ENCODE results near the gene NELFB.

The NELFB gene

DNA sequence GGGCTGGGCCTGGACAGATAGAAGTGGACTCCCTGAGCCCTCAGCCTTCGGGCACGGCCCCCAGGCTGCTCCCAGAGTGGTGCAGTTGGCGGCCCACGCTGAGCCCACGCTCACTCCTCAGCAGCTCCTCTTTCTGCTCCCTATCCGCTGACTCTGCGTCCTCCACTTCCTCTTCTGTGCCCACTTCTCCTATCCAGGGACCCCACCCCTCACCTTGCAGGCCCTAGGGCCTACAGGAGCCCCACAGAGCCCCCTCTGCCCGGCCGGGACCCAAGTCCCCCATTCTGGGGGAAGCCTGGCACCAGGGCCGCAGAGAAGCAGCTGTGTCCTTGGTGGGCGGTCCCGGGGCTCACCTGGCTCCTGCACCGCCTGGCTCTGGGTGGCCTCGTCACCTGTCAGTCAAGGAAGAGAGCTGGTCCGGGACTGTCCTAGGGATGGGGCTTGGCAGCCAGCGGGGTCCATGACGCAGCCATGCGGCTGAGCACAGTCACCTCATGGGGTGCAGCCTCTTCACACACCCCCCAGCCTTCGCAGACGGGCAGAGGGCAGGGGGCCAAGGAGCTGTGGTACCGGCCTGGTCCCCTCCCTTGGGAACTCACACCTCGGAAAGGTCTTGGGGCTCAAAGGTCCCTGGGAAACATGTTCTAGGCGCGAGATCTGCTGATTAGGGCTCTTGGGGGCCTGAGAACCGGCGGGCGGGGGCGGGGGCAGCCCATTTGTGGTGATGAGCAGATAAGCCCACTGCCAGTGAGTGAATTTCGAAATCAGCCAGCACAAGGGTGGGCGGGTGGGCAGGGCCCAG lies 52.3 kb downstream of the NELFB start:
- no peak overlapping the region for H3K4me3 ChIP-seq (ENCODE audit: low read depth, low read length)
- DNase-seq (ENCODE audit: low read depth, low spot score): no peak
- TF ChIP-seq, protein P1, sequence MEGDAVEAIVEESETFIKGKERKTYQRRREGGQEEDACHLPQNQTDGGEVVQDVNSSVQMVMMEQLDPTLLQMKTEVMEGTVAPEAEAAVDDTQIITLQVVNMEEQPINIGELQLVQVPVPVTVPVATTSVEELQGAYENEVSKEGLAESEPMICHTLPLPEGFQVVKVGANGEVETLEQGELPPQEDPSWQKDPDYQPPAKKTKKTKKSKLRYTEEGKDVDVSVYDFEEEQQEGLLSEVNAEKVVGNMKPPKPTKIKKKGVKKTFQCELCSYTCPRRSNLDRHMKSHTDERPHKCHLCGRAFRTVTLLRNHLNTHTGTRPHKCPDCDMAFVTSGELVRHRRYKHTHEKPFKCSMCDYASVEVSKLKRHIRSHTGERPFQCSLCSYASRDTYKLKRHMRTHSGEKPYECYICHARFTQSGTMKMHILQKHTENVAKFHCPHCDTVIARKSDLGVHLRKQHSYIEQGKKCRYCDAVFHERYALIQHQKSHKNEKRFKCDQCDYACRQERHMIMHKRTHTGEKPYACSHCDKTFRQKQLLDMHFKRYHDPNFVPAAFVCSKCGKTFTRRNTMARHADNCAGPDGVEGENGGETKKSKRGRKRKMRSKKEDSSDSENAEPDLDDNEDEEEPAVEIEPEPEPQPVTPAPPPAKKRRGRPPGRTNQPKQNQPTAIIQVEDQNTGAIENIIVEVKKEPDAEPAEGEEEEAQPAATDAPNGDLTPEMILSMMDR (IDR thresholded peaks at IDR 0.05; ENCODE audit: insufficient read depth, low read length, missing control alignments): no peak
- ChIA-PET CTCF (interaction anchor here (1.7 kb wide), 1 partner anchor 14 kb away, joined by 3 read pairs; no protein-coding TSS in a partner anchor), POLR2A (no interaction called here)

DNA sequence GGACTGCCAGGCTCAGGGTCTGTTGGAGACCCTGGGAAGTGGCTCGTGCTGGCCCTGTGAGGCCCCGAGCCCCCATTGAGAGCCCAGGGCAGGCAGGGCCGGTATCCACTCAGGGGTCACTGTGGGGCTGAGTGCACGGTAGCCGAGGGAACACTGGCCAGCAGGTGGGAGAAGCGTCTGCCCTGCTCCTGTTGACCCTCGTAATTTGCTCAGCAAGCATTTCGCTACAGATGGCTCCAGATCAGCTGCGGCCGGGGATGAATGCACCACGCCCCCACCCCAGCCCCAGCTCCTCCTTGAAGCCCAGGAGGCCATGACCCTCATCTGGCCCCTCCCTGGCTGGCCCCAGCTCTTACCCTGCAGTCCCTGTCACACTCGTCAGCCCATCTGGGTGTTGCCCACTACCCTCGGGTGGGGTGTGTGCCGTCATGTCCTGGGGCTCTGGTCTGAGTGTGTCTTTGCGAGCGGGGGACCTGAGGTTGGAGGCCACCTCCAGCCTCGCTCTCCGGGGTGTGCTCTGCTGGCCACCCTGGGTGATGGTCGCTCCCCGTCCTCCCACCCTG lies 53.0 kb downstream of the NELFB start:
- TF ChIP-seq, protein P1 (IDR thresholded peaks at IDR 0.05; ENCODE audit: insufficient read depth, low read length, missing control alignments): no peak
- no peak overlapping the region for H3K4me3 ChIP-seq (ENCODE audit: low read depth, low read length)
- ChIA-PET CTCF (interaction anchor here (1.7 kb wide), 1 partner anchor 14 kb away, joined by 3 read pairs; no protein-coding TSS in a partner anchor), POLR2A (no interaction called here)
- no peak for DNase-seq (ENCODE audit: low read depth, low spot score)

DNA sequence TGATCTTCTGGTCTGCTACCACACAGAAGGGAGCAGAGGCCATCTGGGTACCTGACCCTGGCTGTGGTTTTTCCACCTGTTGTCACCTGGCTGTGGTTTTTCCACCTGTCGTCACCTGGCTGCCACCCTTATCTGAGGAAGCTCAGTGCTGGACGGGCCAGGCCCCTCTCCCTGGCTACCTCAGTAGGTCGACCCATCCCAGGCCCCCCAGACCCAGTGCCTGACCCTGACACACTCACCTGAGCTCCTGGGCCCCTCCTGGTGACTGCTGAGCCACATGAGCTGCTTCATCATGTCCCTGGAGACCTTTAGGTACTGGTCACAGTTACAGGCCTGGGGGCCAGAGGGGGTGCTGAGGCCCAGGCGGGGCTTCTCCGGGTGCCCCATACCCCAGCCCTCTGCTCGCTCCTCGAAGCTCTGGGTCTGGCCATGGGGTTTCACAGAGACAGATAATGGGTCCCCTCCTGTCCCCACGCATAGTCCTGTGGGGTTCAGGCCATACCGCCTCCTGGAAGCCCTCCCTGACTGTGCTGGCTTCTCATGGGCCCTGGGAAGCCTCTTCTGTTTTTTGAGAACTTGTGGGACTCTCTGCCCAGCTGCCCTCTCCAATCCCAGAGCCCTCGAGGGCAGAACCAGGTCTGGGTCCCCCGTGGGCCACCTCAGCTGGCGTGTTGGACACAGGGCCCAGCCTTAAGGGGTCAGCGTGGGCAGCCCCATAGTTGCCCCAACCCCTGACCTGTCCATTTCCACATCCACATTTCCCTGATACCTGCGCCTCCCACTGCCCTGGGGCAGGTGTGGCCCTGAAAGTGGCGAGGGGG lies 54.5 kb downstream of the NELFB start:
- H3K4me3 ChIP-seq (ENCODE audit: low read depth, low read length): no peak overlapping the region
- CTCF ChIA-PET: interaction anchor here (1.1 kb wide), 1 partner anchor 13 kb away, joined by 4 read pairs; no protein-coding TSS in a partner anchor
- DNase-seq (ENCODE audit: low read depth, low spot score): no peak
- POLR2A ChIA-PET: no interaction called here
- TF ChIP-seq, protein P1 (IDR thresholded peaks at IDR 0.05; ENCODE audit: insufficient read depth, low read length, missing control alignments): no peak

DNA sequence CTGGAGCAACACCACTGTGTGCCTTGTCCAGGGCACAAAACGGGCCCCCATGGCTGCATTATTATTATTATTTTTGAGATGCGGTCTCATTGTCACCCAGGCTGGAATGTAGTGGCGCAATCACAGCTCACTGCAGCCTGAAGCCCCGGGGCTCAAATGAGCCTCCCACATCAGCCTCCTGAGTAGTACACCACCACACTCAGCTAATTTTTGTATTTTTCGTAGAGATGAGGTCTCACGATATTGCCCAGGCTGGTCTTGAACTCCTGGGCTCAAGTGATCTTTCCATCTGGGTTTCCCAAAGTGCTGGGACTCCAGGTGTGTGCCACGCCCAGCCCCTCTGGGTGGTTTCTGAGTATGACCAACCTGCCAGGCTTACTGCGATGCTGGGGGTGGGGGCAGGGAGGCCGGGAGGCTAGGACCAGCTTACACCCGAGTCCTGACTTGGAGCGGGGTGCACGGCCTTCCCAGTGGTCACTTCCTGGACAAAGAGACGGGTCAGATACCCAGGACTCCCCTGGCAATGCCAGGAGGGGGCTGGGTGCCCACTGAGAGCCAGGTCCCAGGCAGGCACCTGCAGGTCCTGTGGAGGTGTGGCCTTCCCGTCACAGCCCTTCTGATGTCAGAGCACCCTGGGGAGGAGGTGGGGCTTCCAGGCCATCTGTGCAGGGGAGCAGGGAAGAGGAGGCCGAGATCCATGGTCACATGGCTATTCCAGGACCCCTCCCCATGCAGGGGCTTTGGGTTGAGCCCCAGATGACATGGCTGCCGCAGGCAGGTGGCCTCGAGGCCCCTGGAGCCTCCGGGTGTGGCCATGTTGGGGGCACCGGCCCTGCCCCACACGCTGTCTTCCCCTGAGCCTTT lies 55.3 kb downstream of the NELFB start:
- ChIA-PET POLR2A (no interaction called here), CTCF (interaction anchor here (1.4 kb wide), 1 partner anchor 8 kb away, joined by 4 read pairs; the partner anchor contains the start of gene NRARP)
- no peak overlapping the region for H3K4me3 ChIP-seq (ENCODE audit: low read depth, low read length)
- TF ChIP-seq, protein P1 (IDR thresholded peaks at IDR 0.05; ENCODE audit: insufficient read depth, low read length, missing control alignments): no peak
- no peak for DNase-seq (ENCODE audit: low read depth, low spot score)

DNA sequence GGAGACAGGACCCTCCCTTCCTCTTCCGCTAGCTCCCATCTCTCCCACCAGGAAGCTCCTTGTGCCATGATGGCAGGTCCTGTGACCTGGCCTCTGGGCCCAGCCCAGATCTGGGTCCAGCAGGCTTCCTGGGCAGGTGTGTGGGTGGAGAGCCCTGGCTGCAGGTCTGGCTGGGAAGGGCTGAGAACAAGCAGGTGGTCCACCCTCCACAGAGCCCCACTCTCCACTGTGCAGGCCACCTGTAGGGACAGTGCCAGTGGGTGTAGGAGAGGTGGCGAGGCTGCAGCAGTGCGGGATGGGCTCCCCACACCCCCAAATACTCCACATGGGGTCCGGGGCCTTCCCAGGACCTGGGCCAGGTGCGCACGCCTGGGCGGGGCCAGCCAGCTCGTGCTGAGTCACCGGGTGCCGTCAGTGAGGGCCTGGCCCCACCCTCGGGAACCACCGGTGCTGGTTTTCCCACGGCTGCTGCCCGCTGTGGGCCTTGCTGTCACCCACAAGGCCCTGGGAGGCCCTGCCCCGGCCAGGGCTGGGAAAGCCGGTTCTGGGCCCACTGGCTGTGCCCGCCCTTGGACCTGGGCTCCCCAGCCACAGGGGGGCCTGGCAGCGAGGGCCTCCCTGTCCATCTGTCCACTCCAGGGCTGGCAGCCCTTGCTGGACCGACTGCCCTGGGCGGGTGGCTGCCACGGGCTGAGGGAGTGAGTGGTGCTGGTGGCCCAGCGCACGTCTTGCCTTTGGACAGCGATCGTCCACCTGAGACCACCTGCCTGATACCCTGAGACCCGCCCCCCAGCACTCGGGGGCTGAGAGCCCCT lies 56.3 kb downstream of the NELFB start:
- TF ChIP-seq, protein P1 (IDR thresholded peaks at IDR 0.05; ENCODE audit: insufficient read depth, low read length, missing control alignments): no peak
- no peak for DNase-seq (ENCODE audit: low read depth, low spot score)
- ChIA-PET POLR2A (no interaction called here), CTCF (interaction anchor here (1.4 kb wide), 1 partner anchor 9 kb away, joined by 4 read pairs; the partner anchor contains the start of gene NRARP)
- H3K4me3 ChIP-seq (ENCODE audit: low read depth, low read length): no peak overlapping the region

Measured in AG04449 (cell line).